ENCODE measurements around the gene TMEM175.

Gene TMEM175

GRCh38 chr4:948101-948935 is 16.1 kb downstream of the TMEM175 start:
- no peak for DNase-seq

- DNase-seq: no peak
These were observed 16.7 kb downstream of the TMEM175 start for GRCh38 chr4:948936-949300.

GRCh38 chr4:949656-950055 is 17.4 kb downstream of the TMEM175 start:
- no peak for DNase-seq

- DNase-seq: no peak
These were observed 18.1 kb downstream of the TMEM175 start for GRCh38 chr4:950136-951020.

- DNase-seq: no peak
These were observed 18.9 kb downstream of the TMEM175 start for GRCh38 chr4:951186-951585.

- DNase-seq: no peak
These were observed 19.6 kb downstream of the TMEM175 start for GRCh38 chr4:951594-952468.

- DNase-seq: no peak
These were observed 20.8 kb downstream of the TMEM175 start for GRCh38 chr4:952881-953573.

- no peak for DNase-seq
These were observed 21.3 kb downstream of the TMEM175 start for GRCh38 chr4:953574-953915.

- DNase-seq: no peak
These were observed 22.2 kb downstream of the TMEM175 start for GRCh38 chr4:954211-955020.

GRCh38 chr4:955161-955921 is 23.1 kb downstream of the TMEM175 start:
- no peak for DNase-seq

- DNase-seq: no peak
These were observed 23.7 kb downstream of the TMEM175 start for GRCh38 chr4:955931-956381.

- no peak for DNase-seq
These were observed 24.4 kb downstream of the TMEM175 start for GRCh38 chr4:956531-957230.

- DNase-seq: no peak
These were observed 24.9 kb downstream of the TMEM175 start for GRCh38 chr4:957231-957580.

- DNase-seq: no peak
These were observed 25.5 kb downstream of the TMEM175 start for GRCh38 chr4:957581-958313.

GRCh38 chr4:958314-958665 is 26.0 kb downstream of the TMEM175 start:
- DNase-seq: no peak

GRCh38 chr4:958696-959337 is 26.6 kb downstream of the TMEM175 start:
- no peak for DNase-seq

- DNase-seq: no peak
These were observed 27.3 kb downstream of the TMEM175 start for GRCh38 chr4:959338-960139.

GRCh38 chr4:960140-960635 is 27.9 kb downstream of the TMEM175 start:
- no peak for DNase-seq

Data from DMS 273 treated with DMSO at 0.1 percent for 48 hours (cell line).